Neural crest cell (in vitro differentiated cells): ENCODE measurements around the gene NINL. TPM values are rescaled to one million over a fixed set of nuclear protein-coding genes. Genes with fewer than 3 reads are reported as not detected.

Experiments used
- DNase-seq: peaks from one replicate; pipeline ENCODE4 v3.0.0; 2021; ENCODE audit warnings: low read depth, mixed read lengths, low spot score
- H3K27ac Mint-ChIP-seq: one replicate; pipeline ENCODE4 v1.8.0; 2021; ENCODE audit warnings: mild to moderate bottlenecking, mixed read lengths; ENCODE audit not compliant: unreplicated experiment
- H3K27me3 Mint-ChIP-seq: 2 replicates; pipeline ENCODE4 v1.8.0; 2021; ENCODE audit warnings: low read depth, mild to moderate bottlenecking, mixed read lengths
- H3K36me3 Mint-ChIP-seq: 2 replicates; pipeline ENCODE4 v1.8.0; 2021; ENCODE audit warnings: low read depth, mild to moderate bottlenecking, mixed read lengths
- H3K4me1 Mint-ChIP-seq: 2 replicates; pipeline ENCODE4 v1.8.0; 2021; ENCODE audit warnings: mixed read lengths
- H3K4me3 Mint-ChIP-seq: one replicate; pipeline ENCODE4 v1.8.0; 2021; ENCODE audit warnings: mild to moderate bottlenecking, mixed read lengths
- H3K9me3 Mint-ChIP-seq: 2 replicates; pipeline ENCODE4 v1.8.0; 2021; ENCODE audit warnings: mixed read lengths
- CTCF ChIP-seq: fragments of 200-600 bp; sonication (generic); conservative IDR thresholded peaks from 2 replicates; pipeline ENCODE4 v1.5.0; 2021; ENCODE audit warnings: antibody characterized with exemption, mild to moderate bottlenecking
- total RNA-seq: library from RNA; stranded (reverse); gene quantifications from 2 replicates; pipeline ENCODE4 v1.2.1, GENCODE V29; 2021

NINL gene
- total RNA-seq, 1 donor from 2014 or later = 44.0 TPM

- no peaks in the 10 kb centered on the region for H3K9me3 Mint-ChIP-seq
- DNase-seq = no peak
- TF ChIP-seq CTCF = no peak
- H3K4me3 Mint-ChIP-seq = no peak overlapping the region
- H3K36me3 Mint-ChIP-seq = peaks cover 11% of the 10 kb centered on the region
- no peaks in the 10 kb centered on the region for H3K4me1 Mint-ChIP-seq
- H3K27ac Mint-ChIP-seq = no peak overlapping the region
- H3K27me3 Mint-ChIP-seq = no peaks in the 10 kb centered on the region
Measured at GRCh38 chr20:25466846-25467245, 118.5 kb downstream of the NINL start.

GRCh38 chr20:25465243-25466135 is 119.8 kb downstream of the NINL start:
- no peak for DNase-seq
- Mint-ChIP-seq H3K4me3 (no peak overlapping the region), H3K27ac (no peak overlapping the region), H3K36me3 (peaks cover 8% of the 10 kb centered on the region), H3K4me1 (no peaks in the 10 kb centered on the region), H3K9me3 (no peaks in the 10 kb centered on the region), H3K27me3 (no peaks in the 10 kb centered on the region)
- TF ChIP-seq CTCF = no peak

GRCh38 chr20:25464501-25465242 is 120.7 kb downstream of the NINL start:
- H3K9me3 Mint-ChIP-seq = no peaks in the 10 kb centered on the region
- H3K27ac Mint-ChIP-seq = peak overlapping the region; percentile 92

GRCh38 chr20:25461786-25462545 is 123.4 kb downstream of the NINL start:
- no peak for DNase-seq
- peak overlapping the region; percentile 75 for H3K27ac Mint-ChIP-seq
- H3K27me3 Mint-ChIP-seq = no peaks in the 10 kb centered on the region

More at GRCh38 chr20:25464501-25465242, 120.7 kb downstream of the NINL start:
- no peak overlapping the region for H3K4me3 Mint-ChIP-seq
- DNase-seq = no peak
- no peaks in the 10 kb centered on the region for H3K4me1 Mint-ChIP-seq
- no peaks in the 10 kb centered on the region for H3K27me3 Mint-ChIP-seq
- peaks cover 6% of the 10 kb centered on the region for H3K36me3 Mint-ChIP-seq
- no peak for TF ChIP-seq CTCF

More at GRCh38 chr20:25461786-25462545, 123.4 kb downstream of the NINL start:
- H3K4me1 Mint-ChIP-seq = no peaks in the 10 kb centered on the region
- peaks cover 7% of the 10 kb centered on the region for H3K36me3 Mint-ChIP-seq
- no peak for TF ChIP-seq CTCF
- no peaks in the 10 kb centered on the region for H3K9me3 Mint-ChIP-seq
- no peak overlapping the region for H3K4me3 Mint-ChIP-seq
